ENCODE measurements around the gene ITPR3.

The ITPR3 gene

GRCh38 chr6:33704215-33705066 is 83.3 kb downstream of the ITPR3 start:
- peaks cover 0 to 3% of the 10 kb centered on the region in 2 experiments for H3K4me1 ChIP-seq (ENCODE audit: control insufficient read depth in 1 of 2, insufficient read depth in 2 of 2, low read length in 2 of 2)
- no peak overlapping the region for H2BK5ac ChIP-seq (ENCODE audit: low read depth, low read length, poor library complexity)
- DNase-seq = no peak
- no CpG with 5 or more reads among the region's 11 CpGs for WGBS (ENCODE audit: extremely low coverage, insufficient coverage, insufficient read length)
- H3K9ac ChIP-seq (ENCODE audit: low read length) = no peak overlapping the region
- H4K8ac ChIP-seq (ENCODE audit: low read depth, low read length) = no peak overlapping the region
- no peak overlapping the region for H3K27ac ChIP-seq (ENCODE audit: low read depth, low read length)
- no peak overlapping the region for H3K14ac ChIP-seq (ENCODE audit: low read length)
- no peak overlapping the region for H3K23ac ChIP-seq (ENCODE audit: low read length)
- H2AFZ ChIP-seq (ENCODE audit: insufficient read depth, low read length, poor library complexity) = no peak overlapping the region
- H4K91ac ChIP-seq (ENCODE audit: low read depth, low read length) = no peak overlapping the region
- H3K4me3 ChIP-seq (ENCODE audit: low read depth, low read length) = peak overlapping the region; percentile 62
- H3K18ac ChIP-seq (ENCODE audit: low read length) = no peak overlapping the region
- H3K79me2 ChIP-seq (ENCODE audit: control insufficient read depth, insufficient read depth, low read length, poor library complexity) = no peaks in the 10 kb centered on the region
- H3K36me3 ChIP-seq (ENCODE audit: control insufficient read depth in 1 of 2, insufficient read depth in 2 of 2, low read length in 2 of 2) = peaks cover 12 to 18% of the 10 kb centered on the region in 2 experiments
- no peak overlapping the region for H3K4me2 ChIP-seq (ENCODE audit: low read length)
- H2BK12ac ChIP-seq (ENCODE audit: low read length) = no peak overlapping the region
- H2AK5ac ChIP-seq (ENCODE audit: low read length) = no peak overlapping the region
- H3K9me3 ChIP-seq (ENCODE audit: insufficient read depth, low read depth, low read length) = peaks cover 2% of the 10 kb centered on the region
- no peaks in the 10 kb centered on the region for H3K27me3 ChIP-seq (ENCODE audit: insufficient read depth, low read length)
- no peak overlapping the region for H4K12ac ChIP-seq (ENCODE audit: low read depth, low read length)
- no peaks in the 10 kb centered on the region for H3K79me1 ChIP-seq (ENCODE audit: low read length)
- H2BK120ac ChIP-seq (ENCODE audit: insufficient read depth, low read length, poor library complexity) = no peak overlapping the region
- H3K4ac ChIP-seq (ENCODE audit: low read depth, low read length) = no peak overlapping the region

GRCh38 chr6:33705268-33705885 is 84.3 kb downstream of the ITPR3 start:
- Histone ChIP-seq H3K9me3 (ENCODE audit: insufficient read depth, low read depth, low read length) (peaks cover 2% of the 10 kb centered on the region), H3K18ac (ENCODE audit: low read length) (no peak overlapping the region), H3K9ac (ENCODE audit: low read length) (no peak overlapping the region), H4K91ac (ENCODE audit: low read depth, low read length) (no peak overlapping the region), H3K79me1 (ENCODE audit: low read length) (no peaks in the 10 kb centered on the region), H3K79me2 (ENCODE audit: control insufficient read depth, insufficient read depth, low read length, poor library complexity) (no peaks in the 10 kb centered on the region), H2BK5ac (ENCODE audit: low read depth, low read length, poor library complexity) (no peak overlapping the region), H2AFZ (ENCODE audit: insufficient read depth, low read length, poor library complexity) (no peak overlapping the region), H4K8ac (ENCODE audit: low read depth, low read length) (no peak overlapping the region), H4K12ac (ENCODE audit: low read depth, low read length) (no peak overlapping the region), H3K4me3 (ENCODE audit: low read depth, low read length) (no peak overlapping the region), H3K27ac (ENCODE audit: low read depth, low read length) (no peak overlapping the region), H3K36me3 (ENCODE audit: control insufficient read depth in 1 of 2, insufficient read depth in 2 of 2, low read length in 2 of 2) (peaks cover 13 to 19% of the 10 kb centered on the region in 2 experiments), H2BK120ac (ENCODE audit: insufficient read depth, low read length, poor library complexity) (no peak overlapping the region), H3K4ac (ENCODE audit: low read depth, low read length) (no peak overlapping the region), H3K4me1 (ENCODE audit: control insufficient read depth in 1 of 2, insufficient read depth in 2 of 2, low read length in 2 of 2) (peaks cover 0 to 5% of the 10 kb centered on the region in 2 experiments), H2BK12ac (ENCODE audit: low read length) (no peak overlapping the region), H3K23ac (ENCODE audit: low read length) (no peak overlapping the region), H3K27me3 (ENCODE audit: insufficient read depth, low read length) (no peaks in the 10 kb centered on the region), H2AK5ac (ENCODE audit: low read length) (no peak overlapping the region), H3K14ac (ENCODE audit: low read length) (no peak overlapping the region), H3K4me2 (ENCODE audit: low read length) (no peak overlapping the region)
- WGBS (ENCODE audit: extremely low coverage, insufficient coverage, insufficient read length) = no CpG with 5 or more reads among the region's 9 CpGs
- DNase-seq = peak; percentile 22 to 69

GRCh38 chr6:33705955-33706725 is 85.0 kb downstream of the ITPR3 start:
- H3K4me2 ChIP-seq (ENCODE audit: low read length) = no peak overlapping the region
- H3K14ac ChIP-seq (ENCODE audit: low read length) = no peak overlapping the region
- no CpG with 5 or more reads among the region's 16 CpGs for WGBS (ENCODE audit: extremely low coverage, insufficient coverage, insufficient read length)
- H3K27me3 ChIP-seq (ENCODE audit: insufficient read depth, low read length) = no peaks in the 10 kb centered on the region
- H3K9me3 ChIP-seq (ENCODE audit: insufficient read depth, low read depth, low read length) = peaks cover 2% of the 10 kb centered on the region
- no peak overlapping the region for H2BK5ac ChIP-seq (ENCODE audit: low read depth, low read length, poor library complexity)
- no peak overlapping the region for H4K91ac ChIP-seq (ENCODE audit: low read depth, low read length)
- H3K27ac ChIP-seq (ENCODE audit: low read depth, low read length) = no peak overlapping the region
- no peaks in the 10 kb centered on the region for H3K79me1 ChIP-seq (ENCODE audit: low read length)
- H2AFZ ChIP-seq (ENCODE audit: insufficient read depth, low read length, poor library complexity) = no peak overlapping the region
- H3K79me2 ChIP-seq (ENCODE audit: control insufficient read depth, insufficient read depth, low read length, poor library complexity) = no peaks in the 10 kb centered on the region
- no peak overlapping the region for H3K18ac ChIP-seq (ENCODE audit: low read length)
- no peak for DNase-seq
- peaks cover 4 to 13% of the 10 kb centered on the region in 2 experiments for H3K4me1 ChIP-seq (ENCODE audit: control insufficient read depth in 1 of 2, insufficient read depth in 2 of 2, low read length in 2 of 2)
- H3K4me3 ChIP-seq (ENCODE audit: low read depth, low read length) = no peak overlapping the region
- H4K12ac ChIP-seq (ENCODE audit: low read depth, low read length) = no peak overlapping the region
- no peak overlapping the region for H3K23ac ChIP-seq (ENCODE audit: low read length)
- H2AK5ac ChIP-seq (ENCODE audit: low read length) = no peak overlapping the region
- H2BK12ac ChIP-seq (ENCODE audit: low read length) = no peak overlapping the region
- no peak overlapping the region for H4K8ac ChIP-seq (ENCODE audit: low read depth, low read length)
- H3K4ac ChIP-seq (ENCODE audit: low read depth, low read length) = no peak overlapping the region
- H3K9ac ChIP-seq (ENCODE audit: low read length) = no peak overlapping the region
- H2BK120ac ChIP-seq (ENCODE audit: insufficient read depth, low read length, poor library complexity) = no peak overlapping the region
- H3K36me3 ChIP-seq (ENCODE audit: control insufficient read depth in 1 of 2, insufficient read depth in 2 of 2, low read length in 2 of 2) = peaks cover 13 to 19% of the 10 kb centered on the region in 2 experiments

- no CpG with 5 or more reads among the region's 5 CpGs for whole genome bisulfite sequencing (ENCODE audit: extremely low coverage, insufficient coverage, insufficient read length)
- Histone ChIP-seq H3K27me3 (ENCODE audit: insufficient read depth, low read length) (no peaks in the 10 kb centered on the region), H3K9me3 (ENCODE audit: insufficient read depth, low read depth, low read length) (peaks cover 2% of the 10 kb centered on the region), H3K4ac (ENCODE audit: low read depth, low read length) (no peak overlapping the region), H4K91ac (ENCODE audit: low read depth, low read length) (no peak overlapping the region), H3K23ac (ENCODE audit: low read length) (no peak overlapping the region), H3K18ac (ENCODE audit: low read length) (no peak overlapping the region), H3K4me3 (ENCODE audit: low read depth, low read length) (no peak overlapping the region), H3K14ac (ENCODE audit: low read length) (no peak overlapping the region), H3K9ac (ENCODE audit: low read length) (no peak overlapping the region), H2AFZ (ENCODE audit: insufficient read depth, low read length, poor library complexity) (no peak overlapping the region), H3K4me2 (ENCODE audit: low read length) (no peak overlapping the region), H2BK5ac (ENCODE audit: low read depth, low read length, poor library complexity) (no peak overlapping the region), H3K36me3 (ENCODE audit: control insufficient read depth in 1 of 2, insufficient read depth in 2 of 2, low read length in 2 of 2) (peaks cover 11 to 19% of the 10 kb centered on the region in 2 experiments), H3K27ac (ENCODE audit: low read depth, low read length) (no peak overlapping the region), H4K12ac (ENCODE audit: low read depth, low read length) (no peak overlapping the region), H2AK5ac (ENCODE audit: low read length) (no peak overlapping the region), H2BK120ac (ENCODE audit: insufficient read depth, low read length, poor library complexity) (no peak overlapping the region), H3K4me1 (ENCODE audit: control insufficient read depth in 1 of 2, insufficient read depth in 2 of 2, low read length in 2 of 2) (peaks cover 4 to 16% of the 10 kb centered on the region in 2 experiments), H2BK12ac (ENCODE audit: low read length) (no peak overlapping the region), H4K8ac (ENCODE audit: low read depth, low read length) (no peak overlapping the region), H3K79me2 (ENCODE audit: control insufficient read depth, insufficient read depth, low read length, poor library complexity) (peaks cover 2% of the 10 kb centered on the region), H3K79me1 (ENCODE audit: low read length) (peaks cover 3% of the 10 kb centered on the region)
- no peak for DNase-seq
Measured at GRCh38 chr6:33707771-33708170, 86.6 kb downstream of the ITPR3 start.

Data from trophoblast cell (in vitro differentiated cells and primary cell).